Transverse colon (tissue), 4 donors: Measurements from ENCODE around the gene IER2. TPM values are rescaled to one million over a fixed set of nuclear protein-coding genes. Genes with fewer than 3 reads are reported as not detected.

Experiments used
- DNase-seq: peaks from one replicate; pipeline ENCODE4 v3.0.0-alpha.2; 2019
- H3K27ac ChIP-seq, 4 donors: fragments of 200-600 bp; sonication (generic); 2 replicates each; pipeline ENCODE4 v1.5.1; 2016 to 2018; ENCODE audit warnings: inconsistent platforms in 4 of 4
- H3K27me3 ChIP-seq: fragments of 200-600 bp; sonication (generic); 2 replicates; pipeline ENCODE4 v1.5.1; 2017; ENCODE audit warnings: inconsistent platforms
- H3K36me3 ChIP-seq, 4 donors: fragments of 200-600 bp; sonication (generic); 2 replicates each; pipeline ENCODE4 v1.5.1; 2017 to 2019; ENCODE audit warnings: inconsistent platforms in 4 of 4
- H3K4me1 ChIP-seq, 4 donors: fragments of 200-600 bp; sonication (generic); 2 replicates each; pipeline ENCODE4 v1.5.1; 2017 to 2020; ENCODE audit warnings: inconsistent platforms in 4 of 4
- H3K4me3 ChIP-seq, 4 donors: fragments of 200-600 bp; sonication (generic); 1 replicate in 1 of 4; 2 replicates in 3 of 4; pipeline versions ENCODE4 v1.5.1 to v1.6.1; 2017 to 2019; ENCODE audit warnings: inconsistent platforms in 4 of 4
- H3K9me3 ChIP-seq, 2 donors: fragments of 200-600 bp; sonication (generic); 2 replicates each; pipeline ENCODE4 v1.5.1; 2017 to 2019; ENCODE audit warnings: inconsistent platforms in 2 of 2
- CTCF ChIP-seq, 5 experiments: fragments of 200-600 bp in 3 of 5; fragments of 450-650 bp in 2 of 5; sonication (generic) in 3 of 5; IDR thresholded peaks; 1 replicate in 2 of 5; 2 replicates in 3 of 5; pipeline ENCODE4 v1.5.1; 2016 to 2017; ENCODE audit warnings: antibody characterized with exemption in 5 of 5, inconsistent platforms in 3 of 5, mild to moderate bottlenecking in 2 of 5, moderate library complexity in 1 of 5
- EP300 ChIP-seq: sonication (generic); formaldehyde crosslinking; IDR thresholded peaks from one replicate; pipeline ENCODE4 v1.6.1; 2017; ENCODE audit warnings: antibody characterized with exemption, low read depth
- POLR2A ChIP-seq: fragments of 450-650 bp; IDR thresholded peaks from one replicate; pipeline ENCODE4 v1.6.1; 2016; ENCODE audit warnings: antibody characterized with exemption, mild to moderate bottlenecking, moderate library complexity
- POLR2AphosphoS5 ChIP-seq, 3 donors: sonication (generic); formaldehyde crosslinking; IDR thresholded peaks; one replicate each; pipeline ENCODE4 v1.6.1; 2016; ENCODE audit warnings: antibody characterized with exemption in 3 of 3
- WGBS, 2 donors: methylation state at CpG; one replicate each; pipeline ENCODE4 v1.1.5; 2018; ENCODE audit warnings: low coverage in 1 of 2; 5-methylcytosine and 5-hydroxymethylcytosine counted together
- in situ Hi-C, 4 donors: fragments of 200-750 bp; cut with MboI; loops; one replicate each; pipeline versions ENCODE4 v1.15.0 to v1.15.1; 2017; ENCODE audit warnings: low sequenced_read_pairs in 3 of 4, low pct_ligation_motif_present in 1 of 4, low pct_unique_long_range_greater_than_20kb in 1 of 4
- intact Hi-C: fragments of 100-400 bp; cut with DNase I; formaldehyde crosslinking; loops from one replicate; pipeline ENCODE4 v1.15.1; 2023; ENCODE audit warnings: low total_unique reads
- total RNA-seq, 4 donors: library from RNA; depleted of rRNA; stranded (reverse); fragments of >200 nt; gene quantifications; one replicate each; pipeline ENCODE4 v1.1.0, GENCODE V29; 2016

IER2 gene
- total RNA-seq, 4 donors from 2014 or later = 184 to 503 (median 244) TPM

GRCh38 chr19:13117176-13117771, 32.9 kb upstream of the IER2 start:
- intact Hi-C loops = no loop called here
- H3K4me3 ChIP-seq = peak overlapping the region; percentile 29 to 87 (median 76)
- H3K36me3 ChIP-seq = no peaks in the 10 kb centered on the region
- TF ChIP-seq POLR2AphosphoS5 (IDR thresholded peaks at IDR 0.05) = no peak
- TF ChIP-seq CTCF (IDR thresholded peaks at IDR 0.05) = no peak
- TF ChIP-seq EP300 = no peak
- TF ChIP-seq POLR2A = no peak
- WGBS, 2 donors = 5 to 11% methylated on average over 19 to 20 of the region's 20 CpGs
- in situ Hi-C loops = loop anchor here in 1 of 4 donors (25.0 kb wide), 1 partner anchor 145 kb away; no protein-coding TSS in a partner anchor
- peaks cover 11 to 39% (median 34%) of the 10 kb centered on the region in 4 donors for H3K4me1 ChIP-seq
- H3K27ac ChIP-seq = peak overlapping the region; percentile 80 to 89 (median 85)
- DNase-seq = no peak
- no peaks in the 10 kb centered on the region for H3K27me3 ChIP-seq
- H3K9me3 ChIP-seq = no peaks in the 10 kb centered on the region

- Histone ChIP-seq H3K36me3 (no peaks in the 10 kb centered on the region), H3K9me3 (no peaks in the 10 kb centered on the region), H3K4me3 (peak within 1 kb of the TSS; percentile 84 to 99 (median 92)), H3K4me1 (peaks cover 11 to 39% (median 34%) of the 10 kb centered on the region in 4 donors), H3K27ac (peak within 1 kb of the TSS; percentile 83 to 89 (median 86)), H3K27me3 (no peaks in the 10 kb centered on the region)
- intact Hi-C loops (no loop called here), in situ Hi-C loops (loop anchor here in 1 of 4 donors (25.0 kb wide), 1 partner anchor 144 kb away; no protein-coding TSS in a partner anchor)
- TF ChIP-seq CTCF (IDR thresholded peaks at IDR 0.05) = peak in 2 of 5 experiments; percentile 11 to 23
- no peak for TF ChIP-seq POLR2A
- peak in 2 of 3 donors; percentile 27 to 53 for TF ChIP-seq POLR2AphosphoS5 (IDR thresholded peaks at IDR 0.05)
- no peak for TF ChIP-seq EP300
- 3% methylated on average over 29 of the region's 65 CpGs; no CpG with 5 or more reads in 1 of the 2 donors for WGBS, 2 donors
- peak; percentile 91 for DNase-seq
Observed at GRCh38 chr19:13117772-13118423, 32.3 kb upstream of the IER2 start, which contains the start of gene NACC1. NACC1 (plus strand) TSS chr19:13118264; CDS start chr19:13135208, 16,944 bp downstream.

- TF ChIP-seq EP300 (no peak), POLR2AphosphoS5 (IDR thresholded peaks at IDR 0.05) (no peak), POLR2A (no peak), CTCF (IDR thresholded peaks at IDR 0.05) (no peak)
- in situ Hi-C loops = loop anchor here in 1 of 4 donors (25.0 kb wide), 1 partner anchor 144 kb away; no protein-coding TSS in a partner anchor
- H3K9me3 ChIP-seq = no peaks in the 10 kb centered on the region
- H3K4me1 ChIP-seq = peaks cover 11 to 39% (median 34%) of the 10 kb centered on the region in 4 donors
- H3K27me3 ChIP-seq = no peaks in the 10 kb centered on the region
- no peak for DNase-seq
- peak overlapping the region; percentile 84 to 99 (median 92) for H3K4me3 ChIP-seq
- no peaks in the 10 kb centered on the region for H3K36me3 ChIP-seq
- H3K27ac ChIP-seq = peak overlapping the region; percentile 71 to 84 (median 82)
- 0% methylated on average over 22 of the region's 57 CpGs; no CpG with 5 or more reads in 1 of the 2 donors for WGBS, 2 donors
- intact Hi-C loops = no loop called here
Observed at GRCh38 chr19:13118424-13119193, 31.6 kb upstream of the IER2 start.

- H3K36me3 ChIP-seq = no peaks in the 10 kb centered on the region
- H3K27ac ChIP-seq = no peak overlapping the region
- TF ChIP-seq EP300 (no peak), CTCF (IDR thresholded peaks at IDR 0.05) (no peak), POLR2A (no peak), POLR2AphosphoS5 (IDR thresholded peaks at IDR 0.05) (no peak)
Observed at GRCh38 chr19:13119627-13120026, 30.6 kb upstream of the IER2 start.

More at GRCh38 chr19:13119627-13120026, 30.6 kb upstream of the IER2 start:
- no peaks in the 10 kb centered on the region for H3K9me3 ChIP-seq
- peaks cover 11 to 39% (median 34%) of the 10 kb centered on the region in 4 donors for H3K4me1 ChIP-seq
- H3K4me3 ChIP-seq = peak overlapping the region in 1 of 4 donors; percentile 99
- H3K27me3 ChIP-seq = no peaks in the 10 kb centered on the region
- in situ Hi-C loops = loop anchor here in 1 of 4 donors (25.0 kb wide), 1 partner anchor 143 kb away; no protein-coding TSS in a partner anchor
- intact Hi-C loops = no loop called here
- DNase-seq = no peak
- WGBS, 2 donors = 73% methylated on average over 8 of the region's 8 CpGs; no CpG with 5 or more reads in 1 of the 2 donors
